SU-DHL-6 (cell line): Measurements from ENCODE around the gene GLI3.

ENCODE experiments used
- EZH2phosphoT487 ChIP-seq: fragments of 200-600 bp; sonication (generic), shearing (Covaris generic); conservative IDR thresholded peaks from 2 replicates; pipeline ENCODE4 v1.6.1; 2018; ENCODE audit warnings: mild to moderate bottlenecking, antibody characterized with exemption, low read length, moderate library complexity, mixed read lengths
- TF ChIP-seq, protein P1 (sequence below): fragments of 200-600 bp; sonication (generic); IDR thresholded peaks from one replicate; pipeline ENCODE4 v1.5.1; 2017; ENCODE audit warnings: antibody characterized with exemption, mild to moderate bottlenecking, low read length, moderate library complexity; ENCODE audit not compliant: insufficient read depth, poor library complexity, severe bottlenecking

GRCh38 chr7:42077271-42078135, 159.5 kb downstream of the GLI3 start:
- TF ChIP-seq, protein P1, sequence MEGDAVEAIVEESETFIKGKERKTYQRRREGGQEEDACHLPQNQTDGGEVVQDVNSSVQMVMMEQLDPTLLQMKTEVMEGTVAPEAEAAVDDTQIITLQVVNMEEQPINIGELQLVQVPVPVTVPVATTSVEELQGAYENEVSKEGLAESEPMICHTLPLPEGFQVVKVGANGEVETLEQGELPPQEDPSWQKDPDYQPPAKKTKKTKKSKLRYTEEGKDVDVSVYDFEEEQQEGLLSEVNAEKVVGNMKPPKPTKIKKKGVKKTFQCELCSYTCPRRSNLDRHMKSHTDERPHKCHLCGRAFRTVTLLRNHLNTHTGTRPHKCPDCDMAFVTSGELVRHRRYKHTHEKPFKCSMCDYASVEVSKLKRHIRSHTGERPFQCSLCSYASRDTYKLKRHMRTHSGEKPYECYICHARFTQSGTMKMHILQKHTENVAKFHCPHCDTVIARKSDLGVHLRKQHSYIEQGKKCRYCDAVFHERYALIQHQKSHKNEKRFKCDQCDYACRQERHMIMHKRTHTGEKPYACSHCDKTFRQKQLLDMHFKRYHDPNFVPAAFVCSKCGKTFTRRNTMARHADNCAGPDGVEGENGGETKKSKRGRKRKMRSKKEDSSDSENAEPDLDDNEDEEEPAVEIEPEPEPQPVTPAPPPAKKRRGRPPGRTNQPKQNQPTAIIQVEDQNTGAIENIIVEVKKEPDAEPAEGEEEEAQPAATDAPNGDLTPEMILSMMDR: no peak
- TF ChIP-seq EZH2phosphoT487: no peak
